Activated naive CD4-positive, alpha-beta T cell treated with anti-CD3 and anti-CD28 coated beads, Interleukin-2, amount 50 U/mL, for 72 hours (primary cell): ENCODE data around the gene MTX1. TPM values are rescaled to one million over a fixed set of nuclear protein-coding genes. Genes with fewer than 3 reads are reported as not detected.
A peak's percentile ranks its signal among the peaks of the same experiment; 100 is the strongest.
"Not testable (repeated sequence)": the region's sequence is repeated elsewhere in the genome, so short reads cannot be mapped to it uniquely, and the experiment has no call there.

Experiments used
- ATAC-seq, 2 donors: fragments of 150-1000 bp; cut with Tn5 transposase; 2 replicates each; pipeline ENCODE4 v1.10.0; 2021; ENCODE audit warnings: mild to moderate bottlenecking in 2 of 2, moderate library complexity in 2 of 2
- DNase-seq, 2 donors: peaks; one replicate each; pipeline ENCODE4 v3.0.0; 2021 to 2022; ENCODE audit warnings: low spot score in 2 of 2
- H3K27ac Mint-ChIP-seq, 2 donors: one replicate each; pipeline ENCODE4 v1.8.0; 2022; ENCODE audit warnings: mild to moderate bottlenecking in 2 of 2, mixed read lengths in 2 of 2
- H3K36me3 Mint-ChIP-seq, 2 donors: one replicate each; pipeline ENCODE4 v1.8.0; 2022; ENCODE audit warnings: mixed read lengths in 2 of 2
- H3K9me3 Mint-ChIP-seq, 2 donors: one replicate each; pipeline ENCODE4 v1.8.0; 2022; ENCODE audit warnings: mixed read lengths in 2 of 2
- total RNA-seq, 2 donors: library from RNA; stranded (reverse); gene quantifications; one replicate each; pipeline ENCODE4 v1.2.3, GENCODE V29; 2022

Gene MTX1
- total RNA-seq, 2 donors from 2014 or later: 46.6 to 57.2 TPM

- no peak for ATAC-seq
- Mint-ChIP-seq H3K36me3 (peaks cover 0 to 13% of the 10 kb centered on the region in 2 donors), H3K27ac (no peak overlapping the region), H3K9me3 (no peaks in the 10 kb centered on the region)
- no peak for DNase-seq
These were observed 28.0 kb downstream of the MTX1 start for GRCh38 chr1:155236451-155236850.

- Mint-ChIP-seq H3K36me3 (peaks cover 13 to 23% of the 10 kb centered on the region in 2 donors), H3K27ac (peak overlapping the region; percentile 86 to 92), H3K9me3 (peaks cover 0 to 6% of the 10 kb centered on the region in 2 donors)
- ATAC-seq (peak; percentile 37 to 53), DNase-seq (peak in 1 of 2 donors; percentile 65)
These were observed 32.7 kb downstream of the MTX1 start for GRCh38 chr1:155241069-155241679.

- peaks cover 16 to 23% of the 10 kb centered on the region in 2 donors for H3K36me3 Mint-ChIP-seq
- DNase-seq: peak in 1 of 2 donors; percentile 75
- ATAC-seq: peak in 1 of 2 donors; percentile 55
- peak overlapping the region in 1 of 2 donors; percentile 86 for H3K27ac Mint-ChIP-seq
- H3K9me3 Mint-ChIP-seq: peaks cover 0 to 6% of the 10 kb centered on the region in 2 donors
These were observed 33.4 kb downstream of the MTX1 start for GRCh38 chr1:155241841-155242264.

GRCh38 chr1:155242805-155243358 is 34.4 kb downstream of the MTX1 start:
- H3K36me3 Mint-ChIP-seq: peaks cover 15 to 16% of the 10 kb centered on the region in 2 donors
- peaks cover 0 to 6% of the 10 kb centered on the region in 2 donors for H3K9me3 Mint-ChIP-seq
- DNase-seq (no peak), ATAC-seq (no peak)
- peak overlapping the region in 1 of 2 donors; percentile 86 for H3K27ac Mint-ChIP-seq

GRCh38 chr1:155244368-155245162 is 36.1 kb downstream of the MTX1 start:
- DNase-seq: peak; percentile 95 to 97
- H3K9me3 Mint-ChIP-seq: peaks cover 0 to 6% of the 10 kb centered on the region in 2 donors
- H3K27ac Mint-ChIP-seq: peak overlapping the region; percentile 86 to 95
- H3K36me3 Mint-ChIP-seq: peaks cover 15 to 16% of the 10 kb centered on the region in 2 donors
- peak; percentile 89 to 97 for ATAC-seq

- no peak for DNase-seq
- Mint-ChIP-seq H3K27ac (peak overlapping the region; percentile 83 to 86), H3K36me3 (peaks cover 15 to 16% of the 10 kb centered on the region in 2 donors), H3K9me3 (peaks cover 0 to 6% of the 10 kb centered on the region in 2 donors)
- no peak for ATAC-seq
These were observed 36.6 kb downstream of the MTX1 start for GRCh38 chr1:155245163-155245524.

GRCh38 chr1:155246796-155247195 is 38.3 kb downstream of the MTX1 start:
- H3K9me3 Mint-ChIP-seq, DNase-seq, ATAC-seq: not testable (repeated sequence)
- H3K36me3 Mint-ChIP-seq: peaks cover 11 to 16% of the 10 kb centered on the region in 2 donors
- H3K27ac Mint-ChIP-seq: peak overlapping the region in 1 of 2 donors; percentile 13

- ATAC-seq: no peak
- DNase-seq: no peak
- peaks cover 0 to 6% of the 10 kb centered on the region in 2 donors for H3K9me3 Mint-ChIP-seq
- peaks cover 11 to 16% of the 10 kb centered on the region in 2 donors for H3K36me3 Mint-ChIP-seq
- no peak overlapping the region for H3K27ac Mint-ChIP-seq
These were observed 39.4 kb downstream of the MTX1 start for GRCh38 chr1:155247667-155248553.

GRCh38 chr1:155250246-155250632 is 41.7 kb downstream of the MTX1 start:
- no peak for DNase-seq

GRCh38 chr1:155250633-155251449 is 42.3 kb downstream of the MTX1 start:
- Mint-ChIP-seq H3K36me3 (peaks cover 0 to 6% of the 10 kb centered on the region in 2 donors), H3K9me3 (peaks cover 0 to 3% of the 10 kb centered on the region in 2 donors), H3K27ac (peak overlapping the region in 1 of 2 donors; percentile 57)
- ATAC-seq: peak; percentile 93 to 97
- peak; percentile 92 to 100 for DNase-seq

More at GRCh38 chr1:155250246-155250632, 41.7 kb downstream of the MTX1 start:
- peaks cover 0 to 6% of the 10 kb centered on the region in 2 donors for H3K9me3 Mint-ChIP-seq
- peak in 1 of 2 donors; percentile 27 for ATAC-seq
- peak overlapping the region; percentile 50 to 57 for H3K27ac Mint-ChIP-seq
- H3K36me3 Mint-ChIP-seq: peaks cover 0 to 9% of the 10 kb centered on the region in 2 donors

GRCh38 chr1:155251566-155251965 is 43.1 kb downstream of the MTX1 start:
- ATAC-seq: no peak
- no peak overlapping the region for H3K27ac Mint-ChIP-seq
- peaks cover 0 to under 1% of the 10 kb centered on the region in 2 donors for H3K36me3 Mint-ChIP-seq
- DNase-seq: no peak
- H3K9me3 Mint-ChIP-seq: no peaks in the 10 kb centered on the region

GRCh38 chr1:155253208-155253607 is 44.7 kb downstream of the MTX1 start:
- no peak for ATAC-seq
- Mint-ChIP-seq H3K36me3 (peaks cover 0 to 11% of the 10 kb centered on the region in 2 donors), H3K27ac (peak overlapping the region; percentile 11 to 56), H3K9me3 (no peaks in the 10 kb centered on the region)
- DNase-seq: no peak

GRCh38 chr1:155253797-155254196 is 45.3 kb downstream of the MTX1 start:
- DNase-seq: no peak
- Mint-ChIP-seq H3K9me3 (no peaks in the 10 kb centered on the region), H3K27ac (peak overlapping the region in 1 of 2 donors; percentile 56), H3K36me3 (peaks cover 0 to 11% of the 10 kb centered on the region in 2 donors)
- ATAC-seq: no peak

GRCh38 chr1:155254228-155254713 is 45.8 kb downstream of the MTX1 start:
- H3K9me3 Mint-ChIP-seq: no peaks in the 10 kb centered on the region
- peaks cover 0 to 11% of the 10 kb centered on the region in 2 donors for H3K36me3 Mint-ChIP-seq
- DNase-seq (no peak), ATAC-seq (no peak)
- peak overlapping the region; percentile 56 to 72 for H3K27ac Mint-ChIP-seq

- no peak for DNase-seq
- no peaks in the 10 kb centered on the region for H3K9me3 Mint-ChIP-seq
- peak overlapping the region in 1 of 2 donors; percentile 82 for H3K27ac Mint-ChIP-seq
- ATAC-seq: peak; percentile 1
- peaks cover 0 to 11% of the 10 kb centered on the region in 2 donors for H3K36me3 Mint-ChIP-seq
These were observed 46.3 kb downstream of the MTX1 start for GRCh38 chr1:155254714-155255242.
